Fibroblast of mammary gland (primary cell): Measurements from ENCODE around the gene BPIFB2.

ENCODE experiments used
- DNase-seq: peaks from one replicate; pipeline ENCODE4 v3.0.0-alpha.2; 2010; ENCODE audit warnings: low read depth
- H3K4me3 ChIP-seq: 2 replicates; pipeline ENCODE4 v1.5.1; 2011; ENCODE audit warnings: low read depth, mild to moderate bottlenecking, low read length, moderate library complexity; ENCODE audit not compliant: control insufficient read depth
- TF ChIP-seq, protein P1 (sequence below): conservative IDR thresholded peaks from 2 replicates; pipeline ENCODE4 v1.5.1; 2011; ENCODE audit warnings: low read depth, low read length, inconsistent platforms; ENCODE audit not compliant: control insufficient read depth, insufficient read depth

The BPIFB2 gene

DNA sequence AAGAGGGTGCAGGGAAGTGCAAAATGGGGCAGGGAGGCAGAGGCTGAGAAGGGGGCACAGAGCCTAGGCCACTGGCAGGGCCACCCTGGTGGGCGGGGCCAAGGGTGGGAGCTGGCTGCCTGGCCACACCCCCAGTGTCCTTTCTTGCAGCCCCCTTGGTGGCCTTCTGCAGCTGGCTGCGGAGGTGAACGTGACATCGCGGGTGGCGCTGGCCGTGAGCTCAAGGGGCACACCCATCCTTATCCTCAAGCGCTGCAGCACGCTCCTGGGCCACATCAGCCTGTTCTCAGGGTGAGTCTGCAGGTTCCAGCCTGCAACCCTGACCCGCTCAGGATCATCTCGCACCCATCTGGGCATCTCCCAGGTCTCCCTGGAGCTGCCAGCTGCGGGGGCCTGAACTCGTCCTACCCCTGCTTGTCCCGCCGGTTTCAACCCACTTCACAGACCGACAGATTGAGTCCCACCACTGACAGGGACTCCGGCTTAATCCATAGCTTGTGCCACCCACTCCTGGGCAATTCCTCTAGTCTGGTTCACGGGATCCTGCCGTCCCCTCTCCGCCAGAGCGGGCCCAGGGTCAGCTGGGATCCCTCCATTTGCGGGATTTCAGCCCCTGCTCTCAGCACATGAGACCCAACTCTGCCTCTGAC, 52.4 kb downstream of the BPIFB2 start:
- DNase-seq, result no peak
- no peak overlapping the region for H3K4me3 ChIP-seq
- TF ChIP-seq, protein P1, sequence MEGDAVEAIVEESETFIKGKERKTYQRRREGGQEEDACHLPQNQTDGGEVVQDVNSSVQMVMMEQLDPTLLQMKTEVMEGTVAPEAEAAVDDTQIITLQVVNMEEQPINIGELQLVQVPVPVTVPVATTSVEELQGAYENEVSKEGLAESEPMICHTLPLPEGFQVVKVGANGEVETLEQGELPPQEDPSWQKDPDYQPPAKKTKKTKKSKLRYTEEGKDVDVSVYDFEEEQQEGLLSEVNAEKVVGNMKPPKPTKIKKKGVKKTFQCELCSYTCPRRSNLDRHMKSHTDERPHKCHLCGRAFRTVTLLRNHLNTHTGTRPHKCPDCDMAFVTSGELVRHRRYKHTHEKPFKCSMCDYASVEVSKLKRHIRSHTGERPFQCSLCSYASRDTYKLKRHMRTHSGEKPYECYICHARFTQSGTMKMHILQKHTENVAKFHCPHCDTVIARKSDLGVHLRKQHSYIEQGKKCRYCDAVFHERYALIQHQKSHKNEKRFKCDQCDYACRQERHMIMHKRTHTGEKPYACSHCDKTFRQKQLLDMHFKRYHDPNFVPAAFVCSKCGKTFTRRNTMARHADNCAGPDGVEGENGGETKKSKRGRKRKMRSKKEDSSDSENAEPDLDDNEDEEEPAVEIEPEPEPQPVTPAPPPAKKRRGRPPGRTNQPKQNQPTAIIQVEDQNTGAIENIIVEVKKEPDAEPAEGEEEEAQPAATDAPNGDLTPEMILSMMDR, result no peak

DNA sequence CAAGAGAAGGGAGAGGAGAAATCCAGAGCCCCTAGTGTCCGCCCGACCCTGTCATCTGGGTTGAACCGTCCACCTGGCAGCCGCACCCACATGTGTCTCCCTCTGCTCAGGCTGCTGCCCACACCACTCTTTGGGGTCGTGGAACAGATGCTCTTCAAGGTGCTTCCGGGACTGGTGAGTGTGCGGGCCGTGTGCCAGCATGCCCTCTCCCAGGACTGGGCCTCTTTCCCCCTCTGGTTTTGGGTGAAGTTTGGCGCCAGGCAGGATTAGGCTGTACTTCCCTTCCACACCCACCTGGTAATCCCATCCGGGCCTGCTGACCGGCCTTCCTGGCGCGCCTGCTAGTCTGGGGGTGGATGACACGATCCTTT, 54.1 kb downstream of the BPIFB2 start:
- no peak for DNase-seq
- TF ChIP-seq, protein P1, result no peak
- H3K4me3 ChIP-seq, result no peak overlapping the region

DNA sequence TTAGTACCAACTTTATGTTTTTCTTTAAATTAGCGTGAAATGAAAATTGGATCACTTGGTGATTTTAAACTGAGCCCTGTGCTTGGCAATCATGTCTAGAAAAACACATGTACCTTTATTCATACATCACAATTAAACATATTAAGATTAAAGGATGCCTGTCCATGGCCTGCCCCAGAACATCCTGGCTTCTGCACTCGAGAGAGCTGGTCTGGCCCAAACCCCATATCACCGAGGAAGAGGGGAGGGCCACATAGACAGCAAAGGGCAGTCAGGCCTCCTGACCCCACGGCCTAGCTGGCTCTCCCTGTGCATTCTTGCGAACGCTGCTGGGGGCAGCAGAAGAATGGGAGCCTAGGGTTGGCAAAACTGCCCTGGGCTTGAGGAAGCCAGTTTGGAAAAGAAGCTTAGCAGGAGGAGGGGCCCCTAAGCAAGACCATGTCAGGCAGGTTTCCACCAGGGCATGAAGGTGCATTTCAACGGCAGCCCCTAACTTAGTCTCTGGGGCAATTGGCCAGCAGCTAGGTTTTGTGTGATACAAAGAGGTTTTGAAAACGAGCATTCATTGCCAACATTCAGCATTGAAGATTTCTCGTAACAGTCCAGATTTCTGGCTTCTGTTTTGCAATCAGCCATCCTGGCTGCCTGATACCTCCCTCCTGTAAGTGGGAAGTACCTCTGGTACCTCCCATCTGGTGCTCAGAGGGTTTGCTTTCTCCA, 54.8 kb downstream of the BPIFB2 start:
- no peak overlapping the region for H3K4me3 ChIP-seq
- TF ChIP-seq, protein P1, result no peak

DNA sequence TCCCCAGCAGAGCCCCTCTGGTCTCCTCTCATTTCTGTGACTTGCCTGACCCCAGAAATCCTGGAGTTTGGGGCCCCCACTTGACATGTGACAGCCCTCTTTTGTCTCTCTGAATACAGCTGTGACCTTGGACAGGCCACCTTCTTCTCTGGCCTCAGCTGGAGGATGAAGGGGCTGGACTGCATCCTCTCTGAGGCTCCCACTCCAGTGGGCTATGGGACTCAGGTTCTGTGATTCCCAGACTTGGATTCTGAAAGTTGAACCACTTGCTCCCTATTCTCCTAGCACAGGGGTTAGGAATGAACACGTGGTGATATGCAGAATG, 55.3 kb downstream of the BPIFB2 start:
- no peak for DNase-seq
- H3K4me3 ChIP-seq, result no peak overlapping the region
- TF ChIP-seq, protein P1, result no peak

More for the DNA sequence above, 54.8 kb downstream of the BPIFB2 start:
- no peak for DNase-seq

DNA sequence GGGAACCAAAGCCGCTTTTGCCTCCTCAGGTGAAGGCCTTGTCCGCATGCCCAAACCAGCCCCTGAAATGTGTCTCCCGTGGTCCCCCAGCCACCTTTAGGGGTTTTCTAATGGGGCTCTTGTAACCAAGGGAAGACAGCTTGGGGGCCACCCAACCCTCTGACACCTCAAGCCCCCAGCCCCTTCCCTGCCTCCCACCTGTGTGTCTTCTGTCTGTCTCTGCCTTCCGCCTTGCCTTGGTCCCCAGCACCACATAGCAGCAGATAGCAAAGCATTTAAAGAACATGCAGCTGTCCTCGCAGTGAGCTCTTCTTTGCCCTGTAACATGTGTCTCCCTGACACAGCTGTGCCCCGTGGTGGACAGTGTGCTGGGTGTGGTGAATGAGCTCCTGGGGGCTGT, 55.8 kb downstream of the BPIFB2 start:
- DNase-seq, result no peak
- TF ChIP-seq, protein P1, result no peak
- no peak overlapping the region for H3K4me3 ChIP-seq

DNA sequence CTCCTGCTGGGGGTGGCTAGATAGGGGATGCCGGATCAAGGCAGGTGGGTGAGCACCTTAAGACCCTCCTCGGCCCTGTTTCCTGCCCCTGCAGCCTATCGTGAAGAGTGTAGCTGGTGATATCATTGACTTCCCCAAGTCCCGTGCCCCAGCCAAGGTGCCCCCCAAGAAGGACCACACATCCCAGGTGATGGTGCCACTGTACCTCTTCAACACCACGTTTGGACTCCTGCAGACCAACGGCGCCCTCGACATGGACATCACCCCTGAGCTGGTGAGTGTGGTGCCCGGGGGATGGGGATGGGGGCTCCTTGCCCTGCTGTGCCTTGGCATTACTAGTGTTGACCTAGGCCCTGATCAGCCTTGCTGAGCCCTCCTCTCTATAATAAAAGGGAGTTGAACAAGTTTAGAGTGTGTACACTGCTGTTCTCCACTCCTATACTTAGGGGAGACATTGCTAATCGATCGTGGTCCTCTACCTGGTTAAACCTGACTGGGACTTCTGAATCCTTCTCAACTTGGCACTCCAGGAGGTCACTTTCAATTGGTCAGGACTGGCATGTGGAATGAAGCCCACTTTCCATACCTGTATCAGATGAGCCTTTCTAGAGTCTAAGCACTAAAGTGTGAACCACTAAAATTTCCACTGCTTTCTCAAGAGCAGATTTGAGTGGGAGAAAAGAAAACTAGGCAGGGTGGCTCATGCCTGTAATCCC, 57.2 kb downstream of the BPIFB2 start:
- TF ChIP-seq, protein P1, result no peak
- DNase-seq, result no peak
- no peak overlapping the region for H3K4me3 ChIP-seq
